PC-3 (cell line): ENCODE measurements around the gene VAMP8. TPM values are rescaled to one million over a fixed set of nuclear protein-coding genes. Genes with fewer than 3 reads are reported as not detected.

Source experiments
- ATAC-seq: fragments of 200-7000 bp; cut with Tn5 transposase; 2 replicates; pipeline ENCODE4 v1.9.1; 2020; ENCODE audit warnings: mild to moderate bottlenecking, moderate library complexity
- BruUV-seq: library from RNA; stranded (reverse); fragments of 400-500 nt; replicated peaks from 2 replicates; lab custom pipeline; 2021; lab: Mats Ljungman, UMichigan
- CTCF ChIA-PET: fragments of 300-600 bp; sonication (Branson Sonifier 250); formaldehyde crosslinking; loops from one replicate; lab custom pipeline; 2022; ENCODE audit warnings: antibody characterized with exemption; lab: Charles Lee
- POLR2A ChIA-PET: fragments of 300-600 bp; sonication (Branson Sonifier 250); formaldehyde crosslinking; loops from one replicate; lab custom pipeline; 2022; ENCODE audit warnings: antibody characterized with exemption; ENCODE audit not compliant: unreplicated experiment; lab: Charles Lee
- DNase-seq: peaks from one replicate; pipeline ENCODE4 v3.0.0-alpha.2; 2015
- H2AFZ ChIP-seq: fragments of 300-600 bp; sonication (generic); 2 replicates; pipeline ENCODE4 v1.6.0; 2016; ENCODE audit warnings: antibody characterized with exemption, low read length
- H3F3A ChIP-seq: fragments of 300-600 bp; sonication (generic); one replicate; pipeline ENCODE4 v1.6.0; 2017; ENCODE audit warnings: antibody characterized with exemption, low read length, control low read depth, mild to moderate bottlenecking; ENCODE audit not compliant: unreplicated experiment
- H3K27ac ChIP-seq: fragments of 300-600 bp; sonication (generic); 2 replicates; pipeline ENCODE4 v1.5.1; 2016; ENCODE audit warnings: mild to moderate bottlenecking, low read length
- H3K27me3 ChIP-seq: fragments of 300-600 bp; sonication (generic); 2 replicates; pipeline ENCODE4 v1.6.1; 2016; ENCODE audit warnings: low read length, mixed read lengths
- H3K36me3 ChIP-seq: fragments of 300-600 bp; sonication (generic); 2 replicates; pipeline ENCODE4 v1.6.1; 2016; ENCODE audit warnings: low read depth, mixed run types, low read length, mixed read lengths
- H3K4me1 ChIP-seq: fragments of 300-600 bp; sonication (generic); 2 replicates; pipeline ENCODE4 v1.5.1; 2016; ENCODE audit warnings: low read length; ENCODE audit not compliant: insufficient read depth
- H3K4me2 ChIP-seq: fragments of 300-600 bp; sonication (generic); 2 replicates; pipeline ENCODE4 v1.6.0; 2016; ENCODE audit warnings: low read length
- H3K4me3 ChIP-seq: fragments of 300-600 bp; sonication (generic); 2 replicates; pipeline ENCODE4 v1.5.1; 2016; ENCODE audit warnings: mild to moderate bottlenecking, low read length, mixed read lengths
- H3K79me2 ChIP-seq: fragments of 300-600 bp; sonication (generic); 2 replicates; pipeline ENCODE4 v1.6.1; 2017; ENCODE audit warnings: low read length, mixed read lengths
- H3K9ac ChIP-seq: fragments of 300-600 bp; sonication (generic); 2 replicates; pipeline ENCODE4 v1.6.0; 2016; ENCODE audit warnings: mild to moderate bottlenecking, low read length
- H3K9me2 ChIP-seq: fragments of 300-600 bp; sonication (generic); replicated peaks from 2 replicates; pipeline ENCODE4 v1.6.1; 2016; ENCODE audit warnings: mixed run types, low read length, mixed read lengths
- H3K9me3 ChIP-seq: fragments of 300-600 bp; sonication (generic); 2 replicates; pipeline ENCODE4 v1.6.1; 2016; ENCODE audit warnings: low read length, mixed read lengths
- H4K20me1 ChIP-seq: fragments of 300-600 bp; sonication (generic); 2 replicates; pipeline ENCODE4 v1.6.1; 2016; ENCODE audit warnings: low read length, mixed read lengths
- EZH2 ChIP-seq: fragments of 300-600 bp; sonication (generic); IDR thresholded peaks from one replicate; pipeline ENCODE4 v1.6.1; 2017; ENCODE audit warnings: antibody characterized with exemption, mild to moderate bottlenecking, low read length; ENCODE audit not compliant: unreplicated experiment
- EZH2phosphoT487 ChIP-seq: fragments of 300-600 bp; sonication (generic); IDR thresholded peaks from 2 replicates; pipeline ENCODE4 v1.6.1; 2018; ENCODE audit warnings: mild to moderate bottlenecking, antibody characterized with exemption, low read length, borderline replicate concordance
- intact Hi-C: fragments of 100-400 bp; cut with micrococcal nuclease; formaldehyde crosslinking; loops from 2 replicates; pipeline ENCODE4 v1.9.0; 2023
- total RNA-seq: library from RNA; depleted of rRNA; stranded (reverse); fragments of >200 nt; gene quantifications from 2 replicates; pipeline ENCODE4 v1.2.3, GENCODE V29; 2014
- TF ChIP-seq, protein P1 (sequence below): fragments of 300-600 bp; sonication (generic); conservative IDR thresholded peaks from 2 replicates; pipeline ENCODE4 v1.5.1; 2017; ENCODE audit warnings: antibody characterized with exemption, low read depth, mild to moderate bottlenecking, low read length

VAMP8 gene
- total RNA-seq, 1 experiment from 2014 or later, result 142 TPM

DNA sequence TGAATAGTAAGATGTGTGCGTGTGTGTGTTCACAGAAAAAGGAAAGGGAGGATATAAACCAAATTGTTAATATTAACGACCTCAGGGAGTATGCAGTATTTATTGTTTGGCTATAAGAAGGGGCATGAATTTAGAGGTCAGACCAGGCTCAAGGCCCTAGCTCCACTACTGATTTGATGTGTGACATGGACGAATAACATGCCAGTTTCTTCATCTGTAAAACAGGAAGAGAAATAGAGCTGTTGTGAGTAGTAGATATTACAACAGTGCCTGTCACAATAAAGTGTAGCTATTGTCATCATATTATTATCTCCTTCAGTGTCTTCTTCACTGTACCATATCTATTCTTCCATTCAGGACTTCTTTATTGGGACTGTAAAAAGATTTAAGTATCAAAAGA lies 42.5 kb upstream of the VAMP8 start:
- H2AFZ ChIP-seq, result no peak overlapping the region
- peaks cover 31% of the 10 kb centered on the region for H3K4me1 ChIP-seq
- no peak overlapping the region for H3K27ac ChIP-seq
- H3K79me2 ChIP-seq, result peaks cover 40% of the 10 kb centered on the region
- H3F3A ChIP-seq, result peaks cover 2% of the 10 kb centered on the region
- intact Hi-C loops, result no loop called here
- no peak overlapping the region for H3K9ac ChIP-seq
- no peak overlapping the region for H3K4me2 ChIP-seq
- no peaks in the 10 kb centered on the region for H3K27me3 ChIP-seq
- TF ChIP-seq EZH2, result no peak
- TF ChIP-seq, protein P1, sequence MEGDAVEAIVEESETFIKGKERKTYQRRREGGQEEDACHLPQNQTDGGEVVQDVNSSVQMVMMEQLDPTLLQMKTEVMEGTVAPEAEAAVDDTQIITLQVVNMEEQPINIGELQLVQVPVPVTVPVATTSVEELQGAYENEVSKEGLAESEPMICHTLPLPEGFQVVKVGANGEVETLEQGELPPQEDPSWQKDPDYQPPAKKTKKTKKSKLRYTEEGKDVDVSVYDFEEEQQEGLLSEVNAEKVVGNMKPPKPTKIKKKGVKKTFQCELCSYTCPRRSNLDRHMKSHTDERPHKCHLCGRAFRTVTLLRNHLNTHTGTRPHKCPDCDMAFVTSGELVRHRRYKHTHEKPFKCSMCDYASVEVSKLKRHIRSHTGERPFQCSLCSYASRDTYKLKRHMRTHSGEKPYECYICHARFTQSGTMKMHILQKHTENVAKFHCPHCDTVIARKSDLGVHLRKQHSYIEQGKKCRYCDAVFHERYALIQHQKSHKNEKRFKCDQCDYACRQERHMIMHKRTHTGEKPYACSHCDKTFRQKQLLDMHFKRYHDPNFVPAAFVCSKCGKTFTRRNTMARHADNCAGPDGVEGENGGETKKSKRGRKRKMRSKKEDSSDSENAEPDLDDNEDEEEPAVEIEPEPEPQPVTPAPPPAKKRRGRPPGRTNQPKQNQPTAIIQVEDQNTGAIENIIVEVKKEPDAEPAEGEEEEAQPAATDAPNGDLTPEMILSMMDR, result no peak
- no peak for TF ChIP-seq EZH2phosphoT487
- BruUV-seq, result no TSS peak
- peaks cover 5% of the 10 kb centered on the region for H3K36me3 ChIP-seq
- no peaks in the 10 kb centered on the region for H3K9me3 ChIP-seq
- ChIA-PET CTCF (interaction anchor here (0.6 kb wide), 1 partner anchor 113 kb away, joined by 3 read pairs; no protein-coding TSS in a partner anchor), POLR2A (interaction anchor here (0.6 kb wide), 1 partner anchor 18 kb away, joined by 19 read pairs; no protein-coding TSS in a partner anchor)
- no peak for ATAC-seq
- H4K20me1 ChIP-seq, result peaks cover 8% of the 10 kb centered on the region
- H3K4me3 ChIP-seq, result no peak overlapping the region
- no peaks in the 10 kb centered on the region for H3K9me2 ChIP-seq
- no peak for DNase-seq

DNA sequence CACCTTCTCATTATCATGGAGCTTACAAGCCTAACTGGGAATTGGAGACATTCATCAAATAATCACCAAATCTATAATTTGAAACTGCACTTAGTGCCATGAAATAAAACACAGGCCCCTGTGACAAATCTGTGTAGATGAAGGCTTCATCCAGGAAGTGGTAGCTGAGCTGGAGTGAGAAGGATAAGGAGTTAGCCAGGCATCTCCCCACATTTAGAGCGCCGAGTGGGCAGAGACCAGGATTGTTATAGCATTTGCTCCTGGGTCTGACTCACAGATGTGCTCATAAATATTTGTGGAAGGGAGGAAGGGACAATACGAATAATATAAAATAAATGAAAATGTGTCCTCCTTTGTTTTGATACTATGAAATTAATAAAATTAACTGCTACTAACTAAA lies 40.9 kb upstream of the VAMP8 start:
- Histone ChIP-seq H3K4me3 (peak overlapping the region; percentile 95), H2AFZ (no peak overlapping the region), H3K79me2 (peaks cover 56% of the 10 kb centered on the region), H4K20me1 (peaks cover 24% of the 10 kb centered on the region), H3K4me1 (peaks cover 32% of the 10 kb centered on the region), H3K9me2 (no peaks in the 10 kb centered on the region), H3K27ac (peak overlapping the region; percentile 97), H3K27me3 (no peaks in the 10 kb centered on the region), H3K4me2 (peak overlapping the region; percentile 99), H3K36me3 (peaks cover 21% of the 10 kb centered on the region), H3F3A (peaks cover 17% of the 10 kb centered on the region), H3K9ac (peak overlapping the region; percentile 100), H3K9me3 (no peaks in the 10 kb centered on the region)
- peak; percentile 36 for ATAC-seq
- peak; percentile 87 for DNase-seq
- intact Hi-C loops, result loop anchor here (1.0 to 2.0 kb wide), 3 partner anchors 20 to 38 kb away; no protein-coding TSS in a partner anchor
- ChIA-PET POLR2A (interaction anchor here (1.1 kb wide), 1 partner anchor 65 kb away, joined by 4 read pairs; no protein-coding TSS in a partner anchor), CTCF (no interaction called here)
- no TSS peak for BruUV-seq
- no peak for TF ChIP-seq EZH2
- TF ChIP-seq, protein P1, result no peak
- no peak for TF ChIP-seq EZH2phosphoT487
